GM23248 (cell line): Measurements from ENCODE around the gene FZD7.

Source experiments
- EZH2 ChIP-seq: fragments of 200-600 bp; sonication (generic); IDR thresholded peaks from 2 replicates; pipeline ENCODE4 v1.6.1; 2018; ENCODE audit warnings: antibody characterized with exemption, mild to moderate bottlenecking; ENCODE audit not compliant: insufficient read depth, poor library complexity, severe bottlenecking
- EZH2phosphoT487 ChIP-seq: fragments of 200-600 bp; sonication (generic); IDR thresholded peaks from 2 replicates; pipeline ENCODE4 v1.6.1; 2018; ENCODE audit warnings: antibody characterized with exemption, moderate library complexity, mild to moderate bottlenecking, low read depth; ENCODE audit not compliant: insufficient read depth

DNA sequence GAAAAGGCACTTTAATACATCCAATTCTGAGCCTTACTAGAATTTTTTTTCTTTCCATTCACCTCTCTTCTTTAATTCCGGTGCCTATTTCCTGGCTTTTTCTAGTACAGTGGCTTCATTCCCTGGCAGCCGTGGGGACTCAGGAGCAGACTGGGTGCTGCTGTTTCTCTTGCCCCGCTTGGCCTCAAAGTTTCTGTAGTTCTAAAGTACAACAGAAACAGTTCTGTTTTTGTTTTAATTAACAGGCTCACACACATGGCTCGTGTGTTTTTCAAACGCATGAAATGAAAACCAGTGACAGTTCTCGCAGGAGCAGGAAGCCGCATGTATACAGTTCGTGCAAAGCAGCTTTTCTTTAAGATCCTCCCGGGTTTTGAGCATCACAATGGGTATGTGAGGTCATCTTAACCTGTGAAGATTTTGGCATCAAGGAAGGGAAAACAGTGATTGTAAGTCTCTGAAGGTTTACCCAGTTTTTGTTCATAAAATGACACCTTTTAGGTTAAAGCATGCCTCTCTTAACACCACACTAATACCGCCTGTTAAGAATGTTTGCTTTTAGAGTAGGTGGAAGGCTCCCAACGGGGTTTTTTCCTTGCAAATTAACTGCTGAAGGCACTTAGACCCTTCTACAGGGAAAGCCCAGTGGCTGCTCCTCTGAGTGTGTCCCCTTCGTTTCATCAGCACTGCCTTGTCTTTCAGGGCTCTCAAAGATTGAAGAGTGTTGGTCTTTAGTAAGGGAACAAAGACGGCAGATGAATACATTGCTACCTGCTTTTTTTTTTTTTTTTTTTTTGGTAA, 5.8 kb downstream of the FZD7 start:
- TF ChIP-seq EZH2 (no peak), EZH2phosphoT487 (no peak)
